DMS53 treated with DMSO at 0.1 percent for 48 hours (cell line): ENCODE results near the gene AMH.

Experiments used
- DNase-seq: peaks from one replicate; lab custom pipeline; 2025; ENCODE audit not compliant: unreplicated experiment; lab: John Stamatoyannopoulos, UW

Gene AMH

GRCh38 chr19:2221250-2221831 is 27.8 kb upstream of the AMH start:
- DNase-seq, result no peak

GRCh38 chr19:2221918-2222317 is 27.2 kb upstream of the AMH start:
- DNase-seq, result no peak

GRCh38 chr19:2223391-2223790 is 25.7 kb upstream of the AMH start:
- DNase-seq, result no peak

- no peak for DNase-seq
Observed at GRCh38 chr19:2223959-2224358, 25.2 kb upstream of the AMH start.

GRCh38 chr19:2224754-2225349 is 24.3 kb upstream of the AMH start:
- no peak for DNase-seq

- DNase-seq, result no peak
Observed at GRCh38 chr19:2225415-2226050, 23.6 kb upstream of the AMH start.

- DNase-seq, result no peak
Observed at GRCh38 chr19:2226051-2226839, 22.9 kb upstream of the AMH start.

- no peak for DNase-seq
Observed at GRCh38 chr19:2226840-2227360, 22.2 kb upstream of the AMH start.

GRCh38 chr19:2227415-2228156 is 21.5 kb upstream of the AMH start:
- DNase-seq, result no peak

GRCh38 chr19:2228157-2229030 is 20.7 kb upstream of the AMH start:
- DNase-seq, result no peak

- DNase-seq, result no peak
Observed at GRCh38 chr19:2229103-2230032, 19.8 kb upstream of the AMH start.

GRCh38 chr19:2230033-2230531 is 19.0 kb upstream of the AMH start:
- DNase-seq, result no peak

- no peak for DNase-seq
Observed at GRCh38 chr19:2230807-2231533, 18.2 kb upstream of the AMH start.

- no peak for DNase-seq
Observed at GRCh38 chr19:2231621-2232221, 17.4 kb upstream of the AMH start.

GRCh38 chr19:2232286-2233151 is 16.6 kb upstream of the AMH start:
- no peak for DNase-seq

GRCh38 chr19:2233601-2234280 is 15.4 kb upstream of the AMH start:
- no peak for DNase-seq
